Keratinocyte (primary cell): ENCODE measurements around the gene CLK3.

ENCODE experiments used
- CTCF ChIP-seq, 3 experiments: IDR thresholded peaks in 1 of 3; conservative IDR thresholded peaks in 1 of 3; optimal IDR thresholded peaks in 1 of 3; 2 replicates in 2 of 3; 3 replicates in 1 of 3; pipeline versions ENCODE3 to v1.5.1; 2011; ENCODE audit warnings: low read length in 3 of 3, mild to moderate bottlenecking in 3 of 3, moderate library complexity in 2 of 3, control low read depth in 1 of 3, inconsistent platforms in 1 of 3; ENCODE audit not compliant: insufficient read depth in 2 of 3; ENCODE audit errors: extremely low read depth in 1 of 3
- EZH2 ChIP-seq: IDR thresholded peaks from one replicate; pipeline ENCODE4 v1.6.1; 2012; ENCODE audit warnings: inconsistent platforms, mild to moderate bottlenecking, low read length, moderate library complexity

- no peak for TF ChIP-seq CTCF (optimal IDR thresholded peaks at IDR 0.05 in 1 of 3, IDR thresholded peaks at IDR 0.05 in 1 of 3, conservative IDR thresholded peaks at IDR 0.05 in 1 of 3; ENCODE audit: extremely low read depth in 1 of 3, insufficient read depth in 2 of 3, low read length in 3 of 3)
- no peak for TF ChIP-seq EZH2
Observed at GRCh38 chr15:74667975-74668374, 52.3 kb downstream of the CLK3 start.
